Measurements from ENCODE around the gene BCL11A. TPM values are rescaled to one million over a fixed set of nuclear protein-coding genes. Genes with fewer than 3 reads are reported as not detected.

The BCL11A gene
- total RNA-seq, 3 donors from 2014 or later, result 0.64 to 13.5 (median 6.2) TPM

DNA sequence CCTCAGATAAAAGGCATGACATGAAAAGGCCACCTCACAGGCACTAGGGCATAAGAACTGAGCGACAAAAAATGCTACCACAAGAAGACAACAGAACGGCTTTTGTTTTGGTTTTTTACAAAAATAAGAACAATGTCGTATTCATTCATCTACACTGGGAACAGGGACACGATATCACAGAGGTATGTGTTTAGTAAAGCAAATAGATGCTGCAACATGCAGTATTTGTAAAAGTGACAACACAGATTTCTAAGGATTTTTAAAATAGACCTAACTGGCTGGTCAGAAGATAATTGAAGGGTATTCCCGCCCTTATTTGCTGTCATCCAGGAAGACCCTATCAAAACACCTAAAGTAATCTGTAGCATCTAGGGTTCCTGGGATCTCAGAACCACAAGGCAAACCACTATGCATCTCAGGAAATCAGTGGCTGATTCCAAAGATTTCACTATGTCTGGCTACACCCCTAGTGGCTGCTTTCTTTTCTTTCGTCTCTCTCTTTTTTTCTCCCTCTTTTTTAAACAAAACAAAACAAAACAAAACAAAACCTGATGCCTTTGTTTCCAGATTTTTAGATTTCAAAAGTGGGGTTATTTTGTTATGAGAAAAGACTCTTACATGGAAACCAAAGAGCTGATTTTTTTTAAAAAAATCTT, 97.2 kb downstream of the BCL11A start:
- H3K27ac ChIP-seq, result no peak overlapping the region
- DNase-seq (ENCODE audit: low spot score in 2 of 2), result no peak
- H3K9me3 ChIP-seq, result no peaks in the 10 kb centered on the region
- H3K36me3 ChIP-seq, result no peaks in the 10 kb centered on the region
- H3K27me3 ChIP-seq, result no peaks in the 10 kb centered on the region
- no peak overlapping the region for H3K4me3 ChIP-seq
- intact Hi-C loops (cut with DNase I; ENCODE audit: low total_unique reads), result no loop called here
- TF ChIP-seq POLR2AphosphoS5 (IDR thresholded peaks at IDR 0.05), result no peak
- TF ChIP-seq POLR2A (IDR thresholded peaks at IDR 0.05), result no peak
- TF ChIP-seq, protein P1, sequence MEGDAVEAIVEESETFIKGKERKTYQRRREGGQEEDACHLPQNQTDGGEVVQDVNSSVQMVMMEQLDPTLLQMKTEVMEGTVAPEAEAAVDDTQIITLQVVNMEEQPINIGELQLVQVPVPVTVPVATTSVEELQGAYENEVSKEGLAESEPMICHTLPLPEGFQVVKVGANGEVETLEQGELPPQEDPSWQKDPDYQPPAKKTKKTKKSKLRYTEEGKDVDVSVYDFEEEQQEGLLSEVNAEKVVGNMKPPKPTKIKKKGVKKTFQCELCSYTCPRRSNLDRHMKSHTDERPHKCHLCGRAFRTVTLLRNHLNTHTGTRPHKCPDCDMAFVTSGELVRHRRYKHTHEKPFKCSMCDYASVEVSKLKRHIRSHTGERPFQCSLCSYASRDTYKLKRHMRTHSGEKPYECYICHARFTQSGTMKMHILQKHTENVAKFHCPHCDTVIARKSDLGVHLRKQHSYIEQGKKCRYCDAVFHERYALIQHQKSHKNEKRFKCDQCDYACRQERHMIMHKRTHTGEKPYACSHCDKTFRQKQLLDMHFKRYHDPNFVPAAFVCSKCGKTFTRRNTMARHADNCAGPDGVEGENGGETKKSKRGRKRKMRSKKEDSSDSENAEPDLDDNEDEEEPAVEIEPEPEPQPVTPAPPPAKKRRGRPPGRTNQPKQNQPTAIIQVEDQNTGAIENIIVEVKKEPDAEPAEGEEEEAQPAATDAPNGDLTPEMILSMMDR (IDR thresholded peaks at IDR 0.05), result no peak
- H3K4me1 ChIP-seq, result no peaks in the 10 kb centered on the region

DNA sequence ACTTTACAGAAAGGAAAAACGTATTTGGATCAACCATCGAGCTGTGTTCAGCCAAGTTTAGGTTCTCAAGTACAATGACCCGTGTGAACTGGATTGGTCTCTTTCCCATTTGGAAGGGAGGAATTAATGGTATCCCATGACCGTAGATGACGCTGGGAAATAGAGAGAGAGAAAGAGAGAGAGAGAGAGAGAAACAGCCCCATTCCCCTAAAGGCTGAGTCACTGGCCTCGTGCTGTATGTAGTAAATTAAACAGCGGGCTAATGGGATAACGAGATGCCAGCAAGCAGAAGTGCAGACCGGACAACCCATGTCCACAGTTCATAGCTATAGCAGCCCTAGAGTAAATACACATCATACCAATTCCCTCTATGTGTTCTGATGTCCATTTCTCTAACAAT, 99.6 kb downstream of the BCL11A start:
- no peaks in the 10 kb centered on the region for H3K9me3 ChIP-seq

GRCh38 chr2:60453301-60453700, 100.2 kb downstream of the BCL11A start:
- DNase-seq (ENCODE audit: low spot score in 2 of 2), result no peak
- TF ChIP-seq POLR2A (IDR thresholded peaks at IDR 0.05) (no peak), POLR2AphosphoS5 (IDR thresholded peaks at IDR 0.05) (no peak)
- TF ChIP-seq, protein P1 (IDR thresholded peaks at IDR 0.05), result no peak
- Histone ChIP-seq H3K27ac (no peak overlapping the region), H3K9me3 (no peaks in the 10 kb centered on the region), H3K4me3 (no peak overlapping the region), H3K4me1 (no peaks in the 10 kb centered on the region), H3K27me3 (no peaks in the 10 kb centered on the region), H3K36me3 (no peaks in the 10 kb centered on the region)
- intact Hi-C loops (cut with DNase I; ENCODE audit: low total_unique reads), result no loop called here

More for the DNA sequence above, 99.6 kb downstream of the BCL11A start:
- no peaks in the 10 kb centered on the region for H3K4me1 ChIP-seq
- H3K36me3 ChIP-seq, result no peaks in the 10 kb centered on the region
- DNase-seq (ENCODE audit: low spot score in 2 of 2), result no peak
- no peaks in the 10 kb centered on the region for H3K27me3 ChIP-seq
- no peak overlapping the region for H3K4me3 ChIP-seq
- H3K27ac ChIP-seq, result no peak overlapping the region
- TF ChIP-seq, protein P1 (IDR thresholded peaks at IDR 0.05), result no peak
- no peak for TF ChIP-seq POLR2AphosphoS5 (IDR thresholded peaks at IDR 0.05)
- intact Hi-C loops (cut with DNase I; ENCODE audit: low total_unique reads), result no loop called here

DNA sequence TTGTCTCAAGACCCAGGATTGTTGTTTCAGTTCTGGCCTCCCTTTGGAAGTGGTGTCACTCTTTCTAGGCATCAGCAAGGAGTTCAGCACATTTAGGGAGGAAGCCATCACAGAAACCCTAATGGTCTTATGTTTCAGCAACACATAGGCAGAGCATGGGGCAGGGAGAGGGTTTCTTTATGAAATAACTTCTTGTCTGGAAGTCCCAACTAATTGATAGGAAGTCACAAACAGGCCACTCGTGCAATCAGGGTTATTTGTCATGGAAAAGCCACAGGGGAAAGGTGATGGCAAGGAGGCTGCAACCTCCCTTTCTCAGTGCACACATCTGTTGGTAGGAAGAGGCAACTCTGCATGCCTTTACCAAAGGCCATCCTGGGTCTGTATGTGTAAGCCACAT, 103.0 kb downstream of the BCL11A start:
- DNase-seq (ENCODE audit: low spot score in 2 of 2), result no peak
- no peaks in the 10 kb centered on the region for H3K4me1 ChIP-seq
- intact Hi-C loops (cut with DNase I; ENCODE audit: low total_unique reads), result no loop called here
- H3K27me3 ChIP-seq, result no peaks in the 10 kb centered on the region
- no peaks in the 10 kb centered on the region for H3K9me3 ChIP-seq
- no peaks in the 10 kb centered on the region for H3K36me3 ChIP-seq
- no peak overlapping the region for H3K27ac ChIP-seq
- TF ChIP-seq POLR2A (IDR thresholded peaks at IDR 0.05) (no peak), POLR2AphosphoS5 (IDR thresholded peaks at IDR 0.05) (no peak)
- TF ChIP-seq, protein P1 (IDR thresholded peaks at IDR 0.05), result no peak
- H3K4me3 ChIP-seq, result no peak overlapping the region

DNA sequence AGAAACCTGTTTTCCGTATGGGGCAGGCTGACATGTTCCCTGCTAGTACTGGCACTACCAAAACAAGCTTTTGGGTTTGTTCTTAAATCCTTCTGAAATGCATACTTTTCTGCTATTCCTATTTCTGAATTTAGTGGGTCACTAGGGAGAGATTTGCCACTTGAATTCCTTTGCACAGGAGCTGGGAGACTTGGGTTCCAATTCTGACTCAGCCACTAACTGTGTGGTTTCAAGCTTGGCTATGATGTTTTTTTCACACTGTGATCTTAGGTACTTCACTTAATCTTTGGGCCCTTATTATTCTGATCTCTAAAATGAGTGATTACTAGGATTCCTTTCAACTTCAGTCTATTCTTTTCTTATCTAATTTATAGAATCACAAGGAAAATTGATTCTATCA, 105.5 kb downstream of the BCL11A start:
- intact Hi-C loops (cut with DNase I; ENCODE audit: low total_unique reads), result no loop called here
- H3K9me3 ChIP-seq, result no peaks in the 10 kb centered on the region
- DNase-seq (ENCODE audit: low spot score in 2 of 2), result no peak
- no peak overlapping the region for H3K4me3 ChIP-seq
- H3K36me3 ChIP-seq, result no peaks in the 10 kb centered on the region
- no peak for TF ChIP-seq POLR2A (IDR thresholded peaks at IDR 0.05)
- TF ChIP-seq POLR2AphosphoS5 (IDR thresholded peaks at IDR 0.05), result no peak
- TF ChIP-seq, protein P1 (IDR thresholded peaks at IDR 0.05), result no peak
- no peak overlapping the region for H3K27ac ChIP-seq
- H3K4me1 ChIP-seq, result no peaks in the 10 kb centered on the region
- no peaks in the 10 kb centered on the region for H3K27me3 ChIP-seq
